ENCODE measurements around the gene DGAT2L6.

GRCh38 chrX:70240751-70241150, 63.5 kb downstream of the DGAT2L6 start:
- TF ChIP-seq CTCF (IDR thresholded peaks at IDR 0.05) (no peak), EP300 (IDR thresholded peaks at IDR 0.05) (no peak), POLR2A (IDR thresholded peaks at IDR 0.05) (no peak)

Data from tibial nerve (tissue), 4 donors.